Lower leg skin (tissue), 4 donors: ENCODE results near the gene C9. TPM values are rescaled to one million over a fixed set of nuclear protein-coding genes. Genes with fewer than 3 reads are reported as not detected.

Experiments
- DNase-seq, 2 donors: peaks; one replicate each; pipeline ENCODE4 v3.0.0-alpha.2; 2019; ENCODE audit warnings: low spot score in 2 of 2
- H3K4me3 ChIP-seq: fragments of 200-600 bp; sonication (generic); 2 replicates; pipeline ENCODE4 v1.5.1; 2017; ENCODE audit warnings: mild to moderate bottlenecking, low read depth; ENCODE audit not compliant: poor library complexity, severe bottlenecking
- CTCF ChIP-seq, 3 donors: fragments of 450-650 bp; IDR thresholded peaks; one replicate each; pipeline ENCODE4 v1.5.1; 2016; ENCODE audit warnings: antibody characterized with exemption in 3 of 3, mild to moderate bottlenecking in 3 of 3, moderate library complexity in 2 of 3
- POLR2A ChIP-seq, 2 donors: fragments of 450-650 bp; IDR thresholded peaks; one replicate each; pipeline ENCODE4 v1.6.1; 2016 to 2017; ENCODE audit warnings: antibody characterized with exemption in 2 of 2, mild to moderate bottlenecking in 1 of 2, moderate library complexity in 1 of 2
- WGBS, 2 donors: methylation state at CpG; one replicate each; pipeline ENCODE4 v1.1.5; 2018; 5-methylcytosine and 5-hydroxymethylcytosine counted together
- intact Hi-C: fragments of 100-400 bp; cut with DNase I; formaldehyde crosslinking; loops from one replicate; pipeline ENCODE4 v1.15.0; 2023; ENCODE audit warnings: low total_unique reads
- total RNA-seq, 4 donors: library from RNA; depleted of rRNA; stranded (reverse); fragments of >200 nt; gene quantifications; one replicate each; pipeline ENCODE4 v1.1.0, GENCODE V29; 2016

C9 gene
- total RNA-seq, 4 donors from 2014 or later = not detected

DNA sequence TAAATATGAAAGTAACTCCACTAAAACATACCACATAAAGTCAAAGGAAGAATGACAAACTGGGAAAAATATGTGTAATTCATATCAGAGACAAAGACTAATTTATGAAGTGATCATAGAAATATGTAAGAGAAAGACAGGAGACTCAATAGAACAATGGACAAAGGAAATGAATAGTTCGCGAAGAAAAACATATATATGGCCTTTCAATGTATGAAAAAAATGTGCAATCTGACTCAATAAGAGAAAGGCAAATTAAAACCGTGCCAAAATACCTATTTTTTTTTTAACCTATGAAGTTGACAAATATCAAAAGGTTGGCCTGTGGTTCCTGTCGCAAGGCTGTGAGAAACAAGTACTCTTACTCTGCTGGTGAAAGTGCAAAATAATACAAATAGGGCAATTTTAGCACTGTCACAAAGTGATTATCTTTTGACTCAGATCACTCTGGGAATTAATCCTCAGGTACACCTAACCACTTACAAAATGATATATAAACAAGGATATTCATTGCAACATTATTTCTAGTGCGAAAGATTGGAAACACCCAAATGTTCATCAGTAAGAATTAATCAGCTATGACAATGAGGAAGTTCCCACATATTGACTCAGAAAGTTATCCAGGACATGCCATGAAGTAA lies 3.7 kb downstream of the C9 start:
- no peak for DNase-seq
- TF ChIP-seq CTCF (IDR thresholded peaks at IDR 0.05) = no peak
- no peak for TF ChIP-seq POLR2A (IDR thresholded peaks at IDR 0.05)
- WGBS, 2 donors = 72 to 74% methylated on average over 5 of the region's 5 CpGs
- H3K4me3 ChIP-seq = no peak overlapping the region
- intact Hi-C loops = no loop called here

GRCh38 chr5:39356263-39356662 lies 8.0 kb downstream of the C9 start:
- 84 to 86% methylated on average over 3 of the region's 3 CpGs for WGBS, 2 donors
- intact Hi-C loops = no loop called here
- DNase-seq = no peak
- TF ChIP-seq POLR2A (IDR thresholded peaks at IDR 0.05) = no peak
- TF ChIP-seq CTCF (IDR thresholded peaks at IDR 0.05) = no peak
- no peak overlapping the region for H3K4me3 ChIP-seq

- intact Hi-C loops = no loop called here
- no peak overlapping the region for H3K4me3 ChIP-seq
- no peak for DNase-seq
- no peak for TF ChIP-seq POLR2A (IDR thresholded peaks at IDR 0.05)
- no peak for TF ChIP-seq CTCF (IDR thresholded peaks at IDR 0.05)
- 36 to 38% methylated on average over 3 of the region's 3 CpGs for WGBS, 2 donors
Measured at GRCh38 chr5:39355324-39355723, 9.0 kb downstream of the C9 start.

DNA sequence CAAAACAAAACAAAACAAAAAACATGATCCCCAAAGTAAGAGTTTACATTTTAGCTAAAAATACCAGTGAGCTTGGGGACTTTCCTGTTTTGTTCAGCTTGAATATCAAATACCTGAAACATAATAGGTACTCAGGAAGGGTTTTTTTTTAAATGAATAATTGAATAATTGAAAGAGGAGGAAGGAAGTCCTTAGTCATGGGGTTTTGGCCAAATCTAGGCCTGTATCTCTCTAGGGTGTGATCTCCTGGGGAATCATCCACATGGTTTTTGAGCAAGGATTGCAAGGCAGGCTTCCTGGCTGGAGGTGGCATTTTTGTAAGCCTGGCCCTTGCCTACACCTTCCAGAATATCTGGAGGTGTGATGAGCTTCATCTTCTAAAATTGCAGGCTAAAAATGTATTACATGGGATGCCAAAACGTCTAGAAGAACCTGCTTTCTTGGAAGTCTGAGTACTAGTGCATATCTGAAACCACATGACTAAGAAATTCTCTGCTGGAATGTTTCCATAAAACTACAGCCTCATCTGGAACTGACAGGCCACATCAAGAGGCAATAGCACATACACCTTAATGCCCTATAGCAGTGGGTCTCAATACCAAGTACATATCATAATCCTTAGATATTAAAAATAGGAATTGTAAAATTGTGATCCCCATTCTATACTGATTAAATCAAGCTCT lies 10.4 kb downstream of the C9 start:
- TF ChIP-seq POLR2A (IDR thresholded peaks at IDR 0.05) (no peak), CTCF (IDR thresholded peaks at IDR 0.05) (no peak)
- 35 to 50% methylated on average over 1 of the region's 1 CpG for WGBS, 2 donors
- DNase-seq = no peak
- intact Hi-C loops = no loop called here
- H3K4me3 ChIP-seq = no peak overlapping the region

GRCh38 chr5:39352951-39353350 lies 11.3 kb downstream of the C9 start:
- TF ChIP-seq CTCF (IDR thresholded peaks at IDR 0.05) (no peak), POLR2A (IDR thresholded peaks at IDR 0.05) (no peak)
- WGBS, 2 donors = 71 to 72% methylated on average over 1 of the region's 1 CpG
- intact Hi-C loops = no loop called here
- H3K4me3 ChIP-seq = no peak overlapping the region
- DNase-seq = no peak
